ENCODE data around the gene YWHAG.
"Not testable (repeated sequence)": the region's sequence is repeated elsewhere in the genome, so short reads cannot be mapped to it uniquely, and the experiment has no call there.

DNA sequence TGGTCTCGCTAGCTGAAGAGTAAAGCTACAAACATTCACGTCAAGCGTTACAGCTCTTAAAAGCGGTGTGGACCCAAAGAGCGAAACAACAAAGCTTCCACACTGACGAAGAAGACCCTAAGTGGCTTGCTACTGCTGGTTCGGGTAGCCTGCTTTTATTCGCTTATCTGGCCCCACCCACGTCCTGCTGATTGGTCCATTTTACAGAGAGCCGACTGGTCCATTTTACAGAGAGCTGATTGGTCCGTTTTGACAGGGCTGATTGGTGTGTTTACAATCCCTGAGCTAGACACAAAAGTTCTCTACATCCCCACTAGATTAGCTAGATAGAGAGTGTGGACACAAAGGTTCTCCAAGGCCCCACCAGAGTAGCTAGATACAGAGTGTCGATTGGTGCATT is 49.9 kb downstream of the YWHAG start:
- TF ChIP-seq POLR2A (IDR thresholded peaks at IDR 0.05), result not testable (repeated sequence)
- TF ChIP-seq, protein P1, sequence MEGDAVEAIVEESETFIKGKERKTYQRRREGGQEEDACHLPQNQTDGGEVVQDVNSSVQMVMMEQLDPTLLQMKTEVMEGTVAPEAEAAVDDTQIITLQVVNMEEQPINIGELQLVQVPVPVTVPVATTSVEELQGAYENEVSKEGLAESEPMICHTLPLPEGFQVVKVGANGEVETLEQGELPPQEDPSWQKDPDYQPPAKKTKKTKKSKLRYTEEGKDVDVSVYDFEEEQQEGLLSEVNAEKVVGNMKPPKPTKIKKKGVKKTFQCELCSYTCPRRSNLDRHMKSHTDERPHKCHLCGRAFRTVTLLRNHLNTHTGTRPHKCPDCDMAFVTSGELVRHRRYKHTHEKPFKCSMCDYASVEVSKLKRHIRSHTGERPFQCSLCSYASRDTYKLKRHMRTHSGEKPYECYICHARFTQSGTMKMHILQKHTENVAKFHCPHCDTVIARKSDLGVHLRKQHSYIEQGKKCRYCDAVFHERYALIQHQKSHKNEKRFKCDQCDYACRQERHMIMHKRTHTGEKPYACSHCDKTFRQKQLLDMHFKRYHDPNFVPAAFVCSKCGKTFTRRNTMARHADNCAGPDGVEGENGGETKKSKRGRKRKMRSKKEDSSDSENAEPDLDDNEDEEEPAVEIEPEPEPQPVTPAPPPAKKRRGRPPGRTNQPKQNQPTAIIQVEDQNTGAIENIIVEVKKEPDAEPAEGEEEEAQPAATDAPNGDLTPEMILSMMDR (IDR thresholded peaks at IDR 0.05), result not testable (repeated sequence)
